ENCODE data around the gene FHL3.

FHL3 gene

GRCh38 chr1:38005195-38006007 lies at the start of gene FHL3:
Gene FHL3 (minus strand): TSS chr1:38005514. CDS start chr1:37999412, 6,102 bp downstream.
- DNase-seq = peak; percentile 35

GRCh38 chr1:38053416-38054091 lies 48.2 kb upstream of the FHL3 start:
- no peak for DNase-seq

GRCh38 chr1:38052750-38053415 lies 47.6 kb upstream of the FHL3 start:
- DNase-seq = no peak

GRCh38 chr1:38051079-38051543 lies 45.8 kb upstream of the FHL3 start:
- no peak for DNase-seq

GRCh38 chr1:38050397-38051078 lies 45.2 kb upstream of the FHL3 start:
- DNase-seq = peak; percentile 28

GRCh38 chr1:38047603-38048141 lies 42.4 kb upstream of the FHL3 start:
- DNase-seq = no peak

- DNase-seq = peak; percentile 48
These were observed 41.7 kb upstream of the FHL3 start for GRCh38 chr1:38046884-38047602.

GRCh38 chr1:38046333-38046883 lies 41.1 kb upstream of the FHL3 start, which contains the start of gene POU3F1:
Gene POU3F1 (minus strand): TSS chr1:38046793. CDS start chr1:38046743, 50 bp downstream.
- no peak for DNase-seq

- peak; percentile 1 for DNase-seq
These were observed 40.4 kb upstream of the FHL3 start for GRCh38 chr1:38045401-38046332.

- DNase-seq = no peak
These were observed 39.2 kb upstream of the FHL3 start for GRCh38 chr1:38044221-38045215.

GRCh38 chr1:38043036-38043747 lies 37.9 kb upstream of the FHL3 start:
- no peak for DNase-seq

GRCh38 chr1:38041936-38042834 lies 36.9 kb upstream of the FHL3 start:
- no peak for DNase-seq

GRCh38 chr1:38039331-38040088 lies 34.2 kb upstream of the FHL3 start:
- peak; percentile 7 for DNase-seq

GRCh38 chr1:38038861-38039260 lies 33.5 kb upstream of the FHL3 start:
- DNase-seq = peak; percentile 82

GRCh38 chr1:38037221-38037939 lies 32.1 kb upstream of the FHL3 start:
- no peak for DNase-seq

GRCh38 chr1:38034871-38035270 lies 29.6 kb upstream of the FHL3 start:
- no peak for DNase-seq

Measured in kidney glomerular epithelial cell (primary cell).